H1 (cell line): Measurements from ENCODE around the gene RHOH. TPM values are rescaled to one million over a fixed set of nuclear protein-coding genes. Genes with fewer than 3 reads are reported as not detected.

ENCODE experiments used
- CTCF ChIA-PET: fragments of 300-600 bp; sonication (Branson Sonifier 250); formaldehyde crosslinking; loops from one replicate; lab custom pipeline; 2021; ENCODE audit not compliant: partially characterized antibody; lab: Charles Lee
- POLR2A ChIA-PET: fragments of 300-600 bp; sonication (Branson Sonifier 250); formaldehyde crosslinking; loops from one replicate; lab custom pipeline; 2021; ENCODE audit warnings: inconsistent platforms; ENCODE audit not compliant: partially characterized antibody; lab: Charles Lee
- DNase-seq, 2 experiments: peaks; one replicate each; pipeline versions ENCODE4 v3.0.0 to v3.0.0-alpha.2; 2010 to 2022; ENCODE audit warnings: low spot score in 2 of 2, low read depth in 1 of 2, mixed read lengths in 1 of 2
- FAIRE-seq: peaks from 2 replicates; lab custom pipeline; 2011; peaks lifted over from hg19 to GRCh38; lab: Jason Lieb, UNC
- H2AFZ ChIP-seq: 2 replicates; pipeline ENCODE4 v1.8.1; 2012; ENCODE audit warnings: low read length, inconsistent platforms
- H2AK5ac ChIP-seq: 2 replicates; pipeline ENCODE4 v1.6.1; 2013; ENCODE audit warnings: low read depth, low read length
- H2BK120ac ChIP-seq: replicated peaks from 2 replicates; pipeline ENCODE3; 2013; ENCODE audit warnings: low read depth, low read length, inconsistent platforms
- H2BK12ac ChIP-seq: 2 replicates; pipeline ENCODE4 v1.6.1; 2013; ENCODE audit warnings: low read depth, low read length
- H2BK15ac ChIP-seq: 2 replicates; pipeline ENCODE4 v1.6.1; 2013; ENCODE audit warnings: low read length
- H2BK20ac ChIP-seq: 2 replicates; pipeline ENCODE4 v1.6.1; 2013; ENCODE audit warnings: low read length
- H2BK5ac ChIP-seq: 2 replicates; pipeline ENCODE4 v1.6.1; 2013; ENCODE audit warnings: low read depth, low read length
- H3K14ac ChIP-seq: 2 replicates; pipeline ENCODE4 v1.6.1; 2013; ENCODE audit warnings: inconsistent platforms; ENCODE audit not compliant: insufficient read length
- H3K18ac ChIP-seq: 2 replicates; pipeline ENCODE4 v1.6.1; 2013; ENCODE audit warnings: low read length; ENCODE audit errors: extremely low read depth
- H3K23ac ChIP-seq: 2 replicates; pipeline ENCODE4 v1.6.1; 2013; ENCODE audit warnings: inconsistent platforms; ENCODE audit not compliant: insufficient read length
- H3K23me2 ChIP-seq: 2 replicates; pipeline ENCODE4 v1.6.1; 2013; ENCODE audit warnings: low read depth, low read length
- H3K27ac ChIP-seq: 2 replicates; pipeline ENCODE4 v1.6.1; 2011; ENCODE audit warnings: low read depth, low read length, inconsistent platforms
- H3K27me3 ChIP-seq, 4 experiments: replicated peaks in 1 of 4; 1 replicate in 1 of 4; 2 replicates in 3 of 4; pipeline versions ENCODE4 v1.6.1 to v1.8.1; 2011 to 2013; ENCODE audit warnings: low read length in 3 of 4, mild to moderate bottlenecking in 3 of 4, inconsistent platforms in 2 of 4, mixed read lengths in 2 of 4, moderate library complexity in 1 of 4; ENCODE audit not compliant: control insufficient read depth in 3 of 4, insufficient read depth in 3 of 4; ENCODE audit errors: extremely low read depth in 1 of 4
- H3K36me3 ChIP-seq, 4 experiments: 2 replicates each; pipeline versions ENCODE4 v1.6.1 to v1.8.1; 2011 to 2013; ENCODE audit warnings: mild to moderate bottlenecking in 4 of 4, low read length in 3 of 4, moderate library complexity in 2 of 4, control low read depth in 1 of 4, inconsistent platforms in 1 of 4; ENCODE audit not compliant: insufficient read depth in 4 of 4, control insufficient read depth in 2 of 4
- H3K4ac ChIP-seq: replicated peaks from 2 replicates; pipeline ENCODE3; 2013; ENCODE audit warnings: low read length, low read depth, mixed read lengths, inconsistent platforms; ENCODE audit not compliant: insufficient read length
- H3K4me1 ChIP-seq, 4 experiments: replicated peaks in 1 of 4; 1 replicate in 1 of 4; 2 replicates in 3 of 4; pipeline versions ENCODE4 v1.6.1 to v1.8.1; 2011 to 2013; ENCODE audit warnings: low read length in 3 of 4, inconsistent platforms in 2 of 4, mixed read lengths in 1 of 4; ENCODE audit not compliant: insufficient read depth in 4 of 4, control insufficient read depth in 3 of 4
- H3K4me2 ChIP-seq, 2 experiments: 2 replicates each; pipeline versions ENCODE4 v1.6.1 to v1.8.1; 2011 to 2013; ENCODE audit warnings: low read depth in 2 of 2, low read length in 2 of 2, control low read depth in 1 of 2, inconsistent platforms in 1 of 2, mild to moderate bottlenecking in 1 of 2; ENCODE audit not compliant: insufficient read depth in 1 of 2
- H3K4me3 ChIP-seq, 4 experiments: fragments of 200-600, 300-600 bp in 1 of 4; sonication (generic), shearing (Covaris generic), sonication (Bioruptor Twin) in 1 of 4; 2 replicates each; pipeline versions ENCODE4 v1.5.1 to v1.8.1; 2011 to 2016; ENCODE audit warnings: low read length in 4 of 4, low read depth in 3 of 4, control low read depth in 2 of 4, inconsistent platforms in 2 of 4, mild to moderate bottlenecking in 2 of 4, mixed read lengths in 1 of 4, moderate library complexity in 1 of 4; ENCODE audit not compliant: insufficient read depth in 2 of 4; ENCODE audit errors: extremely low read depth in 1 of 4
- H3K56ac ChIP-seq: replicated peaks from 2 replicates; pipeline ENCODE3; 2013; ENCODE audit warnings: low read depth, mild to moderate bottlenecking, mixed read lengths, low read length, inconsistent platforms; ENCODE audit not compliant: insufficient read length
- H3K79me1 ChIP-seq: 2 replicates; pipeline ENCODE4 v1.6.1; 2013; ENCODE audit warnings: low read depth, low read length, control low read depth
- H3K79me2 ChIP-seq, 2 experiments: 2 replicates each; pipeline versions ENCODE4 v1.6.1 to v1.8.1; 2012 to 2013; ENCODE audit warnings: low read length in 2 of 2, mild to moderate bottlenecking in 2 of 2, inconsistent platforms in 1 of 2; ENCODE audit not compliant: insufficient read depth in 2 of 2, control insufficient read depth in 1 of 2
- H3K9ac ChIP-seq, 4 experiments: replicated peaks in 1 of 4; 1 replicate in 1 of 4; 2 replicates in 3 of 4; pipeline versions ENCODE4 v1.6.1 to v1.8.1; 2011 to 2013; ENCODE audit warnings: low read depth in 3 of 4, low read length in 3 of 4, control low read depth in 2 of 4, mild to moderate bottlenecking in 2 of 4, moderate library complexity in 2 of 4, inconsistent platforms in 1 of 4; ENCODE audit errors: extremely low read depth in 1 of 4
- H3K9me3 ChIP-seq, 2 experiments: 2 replicates each; pipeline versions ENCODE4 v1.6.1 to v1.8.1; 2012 to 2013; ENCODE audit warnings: mild to moderate bottlenecking in 2 of 2, moderate library complexity in 2 of 2, control low read depth in 1 of 2, inconsistent platforms in 1 of 2, low read depth in 1 of 2, low read length in 1 of 2, mixed read lengths in 1 of 2; ENCODE audit not compliant: insufficient read depth in 2 of 2
- H4K20me1 ChIP-seq, 2 experiments: replicated peaks in 1 of 2; 2 replicates each; pipeline versions ENCODE3 to v1.8.1; 2011 to 2013; ENCODE audit warnings: inconsistent platforms in 2 of 2, low read length in 2 of 2, mild to moderate bottlenecking in 1 of 2; ENCODE audit not compliant: insufficient read depth in 2 of 2, control insufficient read depth in 1 of 2
- H4K5ac ChIP-seq: 2 replicates; pipeline ENCODE4 v1.6.1; 2013; ENCODE audit warnings: low read length, low read depth, mixed read lengths, inconsistent platforms; ENCODE audit not compliant: insufficient read length
- H4K8ac ChIP-seq: 2 replicates; pipeline ENCODE4 v1.8.0; 2013; ENCODE audit warnings: mild to moderate bottlenecking, moderate library complexity, low read length, inconsistent platforms; ENCODE audit not compliant: insufficient read depth; ENCODE audit errors: extremely low read depth
- H4K91ac ChIP-seq: replicated peaks from 2 replicates; pipeline ENCODE3; 2013; ENCODE audit warnings: low read length, mixed read lengths, inconsistent platforms; ENCODE audit not compliant: insufficient read length
- HDAC6 ChIP-seq: IDR thresholded peaks from one replicate; pipeline ENCODE4 v1.7.1; 2012; ENCODE audit warnings: low read depth, mild to moderate bottlenecking, inconsistent platforms, low read length, moderate library complexity
- JUND ChIP-seq: IDR thresholded peaks from 2 replicates; pipeline ENCODE4 v1.6.1; 2011; ENCODE audit warnings: mild to moderate bottlenecking, improper control_type of control experiment, low read length
- WGBS, 2 experiments: shearing (Covaris generic) in 1 of 2; methylation state at CpG; one replicate each; pipeline versions ENCODE4 v1.1.6 to v1.1.7; 2013 to 2015; ENCODE audit warnings: low lambda C conversion rate in 2 of 2, mixed read lengths in 2 of 2, inconsistent platforms in 1 of 2, low coverage in 1 of 2, missing lambda C conversion rate in 1 of 2; ENCODE audit not compliant: insufficient replicate concordance in 2 of 2, insufficient coverage in 1 of 2, insufficient read length in 1 of 2; ENCODE audit errors: extremely low coverage in 1 of 2, missing lambda C conversion rate in 1 of 2; 5-methylcytosine and 5-hydroxymethylcytosine counted together
- polyA plus RNA-seq, 7 experiments: library from polyadenylated mRNA; depleted of rRNA in 3 of 7; stranded (reverse) in 5 of 7; unstranded in 2 of 7; fragments of >200 nt in 5 of 7; fragments of 200-250 nt in 2 of 7; gene quantifications; 1 replicate in 5 of 7; 2 replicates in 1 of 7; 4 replicates in 1 of 7; pipeline versions ENCODE4 v1.2.1 to v1.2.3, GENCODE V29; 2011 to 2013; ENCODE audit warnings: missing spikeins in 2 of 7, mixed read lengths in 2 of 7
- total RNA-seq: library from RNA; stranded (reverse); fragmentation: NEBNext Ultra II Directional; extraction: Animal tissue kit (Norgen Biotek cat#: 25700); gene quantifications from 2 replicates; pipeline ENCODE4 v1.2.1, GENCODE V29; 2021

Gene RHOH
- total and polyA plus RNA-seq, 2 of the 8 experiments (the other 6 are each of a cell fraction or from before 2014, with no cell fraction given) = 5.9 to 6.9 TPM

GRCh38 chr4:40182001-40182400 is 14.8 kb upstream of the RHOH start:
- H3K27ac ChIP-seq = no peak overlapping the region
- CTCF ChIA-PET = interaction anchor here (1.1 to 2.0 kb wide), 3 partner anchors 29 to 143 kb away, joined by 3 to 8 read pairs (median 3); no protein-coding TSS in a partner anchor
- TF ChIP-seq HDAC6 = no peak
- no peak for TF ChIP-seq JUND

More at GRCh38 chr4:40182001-40182400, 14.8 kb upstream of the RHOH start:
- Histone ChIP-seq H3K14ac (no peak overlapping the region), H4K8ac (no peak overlapping the region), H3K79me1 (no peaks in the 10 kb centered on the region), H2BK15ac (no peak overlapping the region), H2BK12ac (no peak overlapping the region), H3K79me2 (no peaks in the 10 kb centered on the region), H2BK20ac (no peak overlapping the region), H3K4me3 (no peak overlapping the region), H3K9ac (no peak overlapping the region), H3K23ac (no peak overlapping the region), H4K5ac (no peak overlapping the region), H2BK120ac (no peak overlapping the region), H2AK5ac (no peak overlapping the region), H3K4me1 (peaks cover 0 to 3% (median under 1%) of the 10 kb centered on the region in 4 experiments; a peak in 5 of 7 replicates), H4K91ac (no peak overlapping the region), H2BK5ac (no peak overlapping the region), H3K36me3 (no peaks in the 10 kb centered on the region), H3K9me3 (no peaks in the 10 kb centered on the region), H3K4ac (no peak overlapping the region), H3K4me2 (no peak overlapping the region), H3K56ac (no peak overlapping the region), H3K27me3 (no peaks in the 10 kb centered on the region), H3K18ac (no peak overlapping the region), H2AFZ (0 out of 2 replicates have a peak overlapping the region, but pooled peaks have one; percentile 19), H3K23me2 (no peaks in the 10 kb centered on the region), H4K20me1 (no peaks in the 10 kb centered on the region)
- FAIRE-seq (no peak), DNase-seq (peak in 1 of 2 experiments; percentile 19)
- 84% methylated on average over 4 of the region's 4 CpGs; no CpG with 5 or more reads in 1 of the 2 experiments for WGBS, 2 experiments
- POLR2A ChIA-PET = interaction anchor here (0.8 to 0.9 kb wide), 2 partner anchors 17 to 124 kb away, joined by 3 to 4 read pairs; no protein-coding TSS in a partner anchor
